A673 (cell line): Measurements from ENCODE around the gene IL36B.

Experiments
- CTCF ChIP-seq: fragments of 300-800, 200-600 bp; sonication (generic); conservative IDR thresholded peaks from 2 replicates; pipeline ENCODE4 v1.5.1; 2017; ENCODE audit warnings: low read depth, mild to moderate bottlenecking, antibody characterized with exemption, low read length, moderate library complexity, mixed read lengths
- EZH2 ChIP-seq: fragments of 200-600 bp; sonication (generic); IDR thresholded peaks from 2 replicates; pipeline ENCODE4 v1.6.1; 2017; ENCODE audit warnings: borderline replicate concordance, low read depth, mild to moderate bottlenecking, mixed read lengths, antibody characterized with exemption, low read length; ENCODE audit not compliant: poor library complexity, severe bottlenecking

DNA sequence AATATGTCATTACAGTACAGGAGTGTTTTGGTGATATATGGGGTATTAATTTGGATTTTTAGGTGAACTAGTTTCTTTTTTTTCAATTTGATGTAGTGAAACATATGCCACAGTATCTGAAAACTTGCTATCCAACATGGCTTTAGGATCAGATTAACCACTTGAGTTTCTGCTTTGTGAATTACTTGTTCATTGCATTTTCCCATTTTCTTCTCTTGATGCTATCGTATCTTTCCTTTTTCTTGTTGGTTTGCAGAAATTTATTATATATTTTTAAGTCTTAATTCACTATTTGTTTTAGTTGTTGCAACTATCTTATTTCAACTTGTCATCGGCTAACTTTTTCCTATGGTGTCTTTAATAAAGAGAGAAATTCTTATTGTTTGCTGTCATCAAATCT, 38.6 kb downstream of the IL36B start:
- TF ChIP-seq CTCF (no peak), EZH2 (no peak)
